Fibroblast of upper back skin (primary cell): ENCODE results near the gene ATG16L1.
A peak's percentile ranks its signal among the peaks of the same experiment; 100 is the strongest.

ENCODE experiments used
- DNase-seq: peaks from one replicate; pipeline ENCODE4 v3.0.0-alpha.2; 2013

The ATG16L1 gene

GRCh38 chr2:233261819-233262555 is 10.5 kb downstream of the ATG16L1 start:
- no peak for DNase-seq

GRCh38 chr2:233262562-233262961 is 11.1 kb downstream of the ATG16L1 start:
- no peak for DNase-seq

- DNase-seq, result no peak
These were observed 11.6 kb downstream of the ATG16L1 start for GRCh38 chr2:233263045-233263570.

GRCh38 chr2:233264667-233265066 is 13.2 kb downstream of the ATG16L1 start:
- no peak for DNase-seq

GRCh38 chr2:233265899-233266431 is 14.5 kb downstream of the ATG16L1 start:
- no peak for DNase-seq

DNA sequence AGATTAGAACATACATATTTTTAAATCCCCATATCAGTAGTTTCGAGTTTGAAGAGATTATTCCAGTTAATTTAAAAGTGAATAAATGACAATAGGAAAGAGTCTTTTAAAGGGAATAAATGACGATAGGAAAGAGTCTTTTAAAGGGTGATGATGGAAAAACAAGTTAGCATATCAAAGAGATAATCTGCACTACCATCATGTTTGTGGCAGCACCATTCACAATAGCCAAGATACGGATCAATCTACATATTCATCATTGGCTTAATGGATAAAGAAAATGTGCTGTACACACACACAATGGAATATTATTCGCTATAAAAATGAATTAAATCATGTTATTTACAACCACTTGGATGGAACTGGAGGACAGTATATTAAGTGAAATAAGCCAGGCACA is 15.0 kb downstream of the ATG16L1 start:
- DNase-seq, result no peak

DNA sequence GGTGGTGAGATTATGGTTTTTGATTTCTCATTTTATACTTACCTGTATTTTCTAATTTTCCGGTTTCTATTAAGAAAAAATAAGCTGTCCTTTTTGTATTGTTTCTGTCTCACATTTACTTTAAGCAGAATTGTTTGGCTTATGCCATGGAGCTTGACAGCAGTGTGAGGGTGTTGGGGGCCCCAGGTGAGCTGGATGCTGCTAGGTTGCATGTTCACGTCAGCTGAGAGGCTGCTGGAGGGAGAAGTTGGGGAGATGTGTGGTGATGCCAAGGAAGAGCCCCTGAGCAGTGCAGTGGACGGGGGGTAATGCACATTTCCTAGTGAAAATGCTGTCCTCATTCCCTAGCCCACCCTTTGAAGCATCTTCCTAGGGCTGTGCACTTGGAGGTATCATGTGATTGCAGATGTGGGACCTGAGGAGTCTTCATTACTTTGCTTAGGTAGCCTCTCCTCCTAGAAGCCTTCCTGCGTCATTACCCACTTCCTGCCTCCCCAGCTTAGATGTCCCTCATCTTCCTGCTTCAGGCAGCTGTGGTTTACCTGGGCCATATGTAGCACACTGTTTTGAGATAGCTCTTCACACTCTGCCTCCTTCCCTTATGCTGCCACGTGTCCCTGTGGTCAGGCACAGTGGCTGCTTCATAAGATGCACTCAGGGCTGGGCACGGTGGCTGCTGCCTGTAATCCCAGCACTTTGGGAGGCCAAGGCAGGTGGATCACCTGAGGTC is 16.2 kb downstream of the ATG16L1 start:
- no peak for DNase-seq

DNA sequence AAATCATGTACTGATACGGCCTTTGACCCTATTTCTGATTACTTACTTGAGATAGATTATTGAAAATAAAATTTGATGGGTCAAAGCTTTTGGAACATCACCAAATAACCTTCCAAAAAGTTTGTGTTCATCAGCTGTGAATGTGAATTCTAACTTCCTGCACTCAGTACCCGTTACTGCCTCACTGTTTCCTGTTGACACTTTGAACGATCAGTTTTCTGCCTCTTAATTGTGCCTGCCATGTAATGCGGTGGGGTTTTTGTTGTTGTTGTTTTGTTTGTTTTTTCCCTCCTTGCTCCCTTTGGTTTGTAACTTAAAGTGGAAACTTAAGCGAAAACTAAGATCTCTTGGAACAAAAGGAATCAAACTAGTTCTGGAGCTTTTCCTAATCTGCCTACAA is 18.9 kb downstream of the ATG16L1 start:
- no peak for DNase-seq

GRCh38 chr2:233270951-233271350 is 19.5 kb downstream of the ATG16L1 start:
- no peak for DNase-seq

DNA sequence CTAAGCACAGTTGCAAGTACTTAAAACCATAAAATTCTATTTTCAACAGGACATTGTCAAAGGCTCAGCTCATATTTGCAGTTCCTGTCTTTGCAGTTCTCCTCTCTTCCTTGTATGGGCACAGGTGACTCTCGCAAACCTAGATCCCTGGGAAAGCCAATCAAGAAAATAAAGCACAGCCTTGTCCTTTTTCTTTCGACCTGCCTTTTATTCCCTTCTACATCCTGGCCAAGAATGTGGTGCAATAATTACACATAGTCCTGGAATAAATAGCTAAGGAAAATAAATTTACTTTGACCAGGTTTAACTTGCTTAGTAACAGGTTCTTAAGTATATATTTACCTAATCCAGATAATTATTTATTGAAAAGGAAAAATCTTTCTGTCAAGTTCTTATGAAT is 20.2 kb downstream of the ATG16L1 start:
- no peak for DNase-seq

- DNase-seq, result no peak
These were observed 21.6 kb downstream of the ATG16L1 start for GRCh38 chr2:233273120-233273519.

- no peak for DNase-seq
These were observed 23.8 kb downstream of the ATG16L1 start for GRCh38 chr2:233275223-233275622.

GRCh38 chr2:233278921-233279320 is 27.4 kb downstream of the ATG16L1 start:
- DNase-seq, result no peak

- no peak for DNase-seq
These were observed 28.7 kb downstream of the ATG16L1 start for GRCh38 chr2:233280114-233280693.

GRCh38 chr2:233281553-233281952 is 30.1 kb downstream of the ATG16L1 start:
- DNase-seq, result no peak

DNA sequence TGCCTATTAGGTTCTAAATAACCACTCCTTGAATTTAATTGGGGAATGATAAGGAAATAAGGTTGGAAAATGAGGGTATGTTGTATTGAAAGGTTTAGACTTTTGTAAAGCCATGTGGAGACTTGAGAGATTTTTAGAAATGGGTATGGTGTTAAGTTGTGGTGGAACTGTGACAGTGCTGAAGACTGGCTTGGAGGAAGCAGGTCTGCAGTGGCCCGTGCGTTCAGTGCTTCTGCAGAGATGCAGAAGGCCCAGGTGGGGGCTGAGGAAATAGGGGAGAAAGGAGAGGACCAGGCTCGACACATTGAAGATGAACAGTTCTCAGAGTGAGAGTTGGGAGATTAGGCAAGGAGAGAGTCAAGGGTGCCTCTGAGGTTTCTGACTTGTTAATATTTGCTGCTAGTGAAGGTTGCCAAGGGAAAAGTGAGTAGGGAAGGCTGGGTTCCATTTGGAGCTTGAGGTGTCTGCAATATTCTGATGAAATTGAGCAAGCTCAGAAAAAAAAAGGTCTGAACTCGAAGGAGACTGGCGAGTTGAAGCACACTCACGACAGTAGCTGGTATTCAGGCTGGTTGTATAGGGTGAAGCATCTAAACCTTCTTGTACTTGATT is 30.6 kb downstream of the ATG16L1 start:
- DNase-seq, result no peak

GRCh38 chr2:233285921-233286320 is 34.4 kb downstream of the ATG16L1 start:
- DNase-seq, result peak; percentile 13

GRCh38 chr2:233287871-233288270 is 36.4 kb downstream of the ATG16L1 start:
- no peak for DNase-seq

- no peak for DNase-seq
These were observed 37.2 kb downstream of the ATG16L1 start for GRCh38 chr2:233288663-233289062.

- no peak for DNase-seq
These were observed 38.2 kb downstream of the ATG16L1 start for GRCh38 chr2:233289648-233290047.

DNA sequence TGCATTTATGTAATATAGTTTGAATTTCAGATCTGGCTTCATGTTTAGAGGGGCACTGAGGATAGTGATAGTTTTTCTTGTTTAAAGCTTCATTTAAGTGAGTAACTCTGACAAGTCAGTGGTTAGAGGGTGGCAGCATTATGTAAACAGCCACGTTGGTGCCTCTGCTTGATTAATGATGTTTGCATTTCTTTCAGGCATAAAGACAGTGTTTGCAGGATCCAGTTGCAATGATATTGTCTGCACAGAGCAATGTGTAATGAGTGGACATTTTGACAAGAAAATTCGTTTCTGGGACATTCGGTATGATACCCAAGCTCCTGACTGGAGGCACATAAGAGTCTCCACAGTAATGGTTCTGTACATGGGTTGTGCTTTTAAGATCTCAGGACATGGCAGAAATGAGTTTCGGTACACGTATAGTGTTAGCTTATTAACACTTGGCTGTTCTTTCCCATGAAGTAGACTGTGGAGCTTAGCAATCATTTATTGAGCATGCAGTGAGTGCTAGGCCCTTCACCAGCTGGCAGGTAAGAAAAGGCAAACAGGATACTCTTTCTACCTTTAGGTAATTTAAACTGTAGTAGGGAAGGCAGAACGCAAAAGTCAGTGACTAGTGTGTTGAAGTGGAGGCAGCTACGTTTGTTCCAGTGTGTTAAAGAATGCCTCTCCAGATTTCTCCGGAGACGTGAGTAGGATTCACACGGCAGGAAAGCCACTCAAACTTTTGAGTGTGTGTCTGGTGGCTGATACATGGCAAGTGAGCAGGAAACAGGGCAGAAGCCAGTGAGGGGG is 38.8 kb downstream of the ATG16L1 start:
- no peak for DNase-seq

DNA sequence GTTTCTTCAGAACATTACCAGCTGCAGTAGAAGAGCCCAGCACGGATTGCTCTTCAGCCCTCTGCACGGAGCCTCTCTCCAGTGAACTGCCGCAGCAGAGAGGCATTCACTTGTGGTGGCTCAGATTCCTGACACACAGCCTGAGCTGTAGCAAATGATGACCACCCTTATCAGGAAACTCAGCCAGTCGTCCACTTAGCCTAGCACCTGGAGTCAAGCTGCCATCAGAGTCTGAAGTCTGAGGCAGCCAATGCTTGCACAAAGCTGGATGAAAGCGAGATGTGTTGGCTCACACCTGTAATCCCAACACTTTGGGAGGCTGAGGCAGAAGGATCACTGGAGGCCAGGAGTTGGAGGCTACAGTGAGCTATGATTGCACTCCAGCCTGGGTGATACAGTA is 44.4 kb downstream of the ATG16L1 start:
- no peak for DNase-seq
